ENCODE data around the gene UGT1A1.

UGT1A1 gene

DNA sequence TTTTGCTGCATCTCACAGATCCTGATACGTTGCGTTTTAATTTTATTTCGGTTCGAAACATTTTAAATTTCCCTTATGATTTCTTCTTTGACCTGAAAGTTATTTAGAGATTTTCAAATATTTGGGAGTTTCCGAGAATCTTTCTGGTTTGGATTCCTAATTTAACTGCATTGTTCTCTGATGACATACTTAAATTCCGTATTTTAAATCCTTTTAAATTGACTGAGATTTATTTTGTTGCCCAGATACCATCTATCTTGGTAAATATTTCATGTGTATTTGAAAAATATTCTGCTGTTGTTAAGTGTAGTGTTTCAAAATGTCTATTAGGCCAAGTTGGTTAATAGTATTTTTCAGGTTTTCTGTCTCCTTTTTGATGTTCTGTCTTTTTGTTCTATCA lies 55.8 kb downstream of the UGT1A1 start:
- Histone ChIP-seq H3K9me3 (ENCODE audit: control insufficient read depth in 1 of 2, low read length in 2 of 2) (no peaks in the 10 kb centered on the region), H3K4me1 (ENCODE audit: control insufficient read depth in 1 of 2, insufficient read depth in 2 of 2, low read length in 2 of 2) (peaks cover 0 to 5% of the 10 kb centered on the region in 2 donors), H3K36me3 (ENCODE audit: control insufficient read depth in 1 of 2, insufficient read depth in 2 of 2, low read length in 2 of 2) (no peaks in the 10 kb centered on the region), H3K9ac (ENCODE audit: low read depth in 1 of 2, low read length in 2 of 2) (no peak overlapping the region), H3K27me3 (ENCODE audit: control insufficient read depth in 1 of 2, insufficient read depth in 2 of 2, low read length in 2 of 2) (peaks cover 2 to 3% of the 10 kb centered on the region in 2 donors), H3K4me3 (ENCODE audit: low read depth in 1 of 2, low read length in 2 of 2) (no peak overlapping the region), H3K27ac (ENCODE audit: low read depth, low read length) (no peak overlapping the region)

DNA sequence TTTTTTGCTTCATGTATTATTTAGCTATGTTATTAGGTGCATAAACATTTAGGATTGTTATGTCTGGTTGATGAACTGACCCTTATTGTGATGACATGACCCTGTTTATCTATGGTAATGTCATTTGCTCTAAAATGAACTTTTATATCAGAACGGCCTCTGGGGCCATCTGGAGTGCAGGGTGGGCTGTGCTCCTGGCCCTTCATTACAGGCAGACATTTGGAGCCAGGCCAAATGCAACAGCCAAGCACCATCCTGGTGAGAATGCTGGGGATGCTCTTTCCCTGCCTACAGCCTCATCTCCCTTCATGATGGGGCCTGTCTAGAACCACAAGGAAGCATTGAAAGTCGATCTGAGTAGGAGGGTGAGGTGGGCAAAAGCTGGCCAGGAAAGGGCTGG lies 56.3 kb downstream of the UGT1A1 start:
- Histone ChIP-seq H3K27ac (ENCODE audit: low read depth, low read length) (no peak overlapping the region), H3K27me3 (ENCODE audit: control insufficient read depth in 1 of 2, insufficient read depth in 2 of 2, low read length in 2 of 2) (peaks cover 2 to 3% of the 10 kb centered on the region in 2 donors), H3K36me3 (ENCODE audit: control insufficient read depth in 1 of 2, insufficient read depth in 2 of 2, low read length in 2 of 2) (no peaks in the 10 kb centered on the region), H3K4me1 (ENCODE audit: control insufficient read depth in 1 of 2, insufficient read depth in 2 of 2, low read length in 2 of 2) (peaks cover 0 to 7% of the 10 kb centered on the region in 2 donors), H3K4me3 (ENCODE audit: low read depth in 1 of 2, low read length in 2 of 2) (no peak overlapping the region), H3K9ac (ENCODE audit: low read depth in 1 of 2, low read length in 2 of 2) (no peak overlapping the region), H3K9me3 (ENCODE audit: control insufficient read depth in 1 of 2, low read length in 2 of 2) (no peaks in the 10 kb centered on the region)

DNA sequence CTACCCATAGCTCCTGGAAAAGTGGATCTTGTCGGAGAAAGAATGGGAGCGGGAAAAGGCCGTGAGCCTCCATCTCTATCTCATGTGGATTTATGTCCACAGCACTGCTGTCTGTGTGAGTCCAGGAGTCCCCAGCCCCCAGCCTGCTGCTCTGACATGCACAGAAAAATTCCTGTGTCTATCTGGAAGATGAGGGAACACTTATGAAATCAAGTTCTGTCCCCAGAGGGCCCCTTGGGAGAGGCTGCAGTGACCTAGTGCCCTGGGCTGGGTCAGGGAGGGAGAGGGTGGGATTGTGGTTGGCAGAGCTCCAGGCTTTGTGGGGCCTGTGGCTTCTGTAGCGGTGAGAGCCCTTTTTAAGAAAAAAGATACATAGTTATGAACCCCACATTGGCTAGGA lies 56.7 kb downstream of the UGT1A1 start:
- Histone ChIP-seq H3K27me3 (ENCODE audit: control insufficient read depth in 1 of 2, insufficient read depth in 2 of 2, low read length in 2 of 2) (peaks cover 2 to 3% of the 10 kb centered on the region in 2 donors), H3K9me3 (ENCODE audit: control insufficient read depth in 1 of 2, low read length in 2 of 2) (no peaks in the 10 kb centered on the region), H3K4me1 (ENCODE audit: control insufficient read depth in 1 of 2, insufficient read depth in 2 of 2, low read length in 2 of 2) (peaks cover 4 to 11% of the 10 kb centered on the region in 2 donors), H3K9ac (ENCODE audit: low read depth in 1 of 2, low read length in 2 of 2) (no peak overlapping the region), H3K27ac (ENCODE audit: low read depth, low read length) (no peak overlapping the region), H3K36me3 (ENCODE audit: control insufficient read depth in 1 of 2, insufficient read depth in 2 of 2, low read length in 2 of 2) (no peaks in the 10 kb centered on the region), H3K4me3 (ENCODE audit: low read depth in 1 of 2, low read length in 2 of 2) (no peak overlapping the region)

DNA sequence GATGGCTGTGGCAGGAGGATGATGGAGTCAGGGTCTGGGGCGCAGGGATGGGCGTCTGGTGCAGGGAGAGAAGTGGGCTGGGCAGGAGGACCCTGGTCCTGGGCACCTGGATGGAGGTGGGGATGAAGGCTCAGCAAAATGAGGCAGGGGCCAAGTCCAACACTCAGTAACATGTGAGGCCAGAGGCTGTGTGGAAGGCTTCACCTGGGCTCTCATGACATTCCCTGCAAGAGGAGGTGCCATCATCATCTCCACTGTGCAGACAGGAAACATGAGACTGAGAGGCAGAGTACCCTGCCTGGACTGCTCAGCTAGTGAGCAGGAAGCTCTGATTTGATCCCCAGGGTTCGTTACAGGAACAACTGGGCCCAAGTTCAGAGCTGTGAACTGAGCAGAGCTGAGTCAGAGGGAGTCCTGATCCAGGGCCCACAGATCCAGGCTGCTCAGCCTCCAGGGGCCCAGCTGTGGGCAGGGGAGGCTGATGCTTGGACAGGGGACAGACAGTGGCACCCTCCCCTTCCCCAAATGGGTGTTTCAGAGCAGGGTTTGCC lies 57.4 kb downstream of the UGT1A1 start:
- Histone ChIP-seq H3K27me3 (ENCODE audit: control insufficient read depth in 1 of 2, insufficient read depth in 2 of 2, low read length in 2 of 2) (peaks cover 2 to 3% of the 10 kb centered on the region in 2 donors), H3K4me3 (ENCODE audit: low read depth in 1 of 2, low read length in 2 of 2) (no peak overlapping the region), H3K9ac (ENCODE audit: low read depth in 1 of 2, low read length in 2 of 2) (no peak overlapping the region), H3K27ac (ENCODE audit: low read depth, low read length) (no peak overlapping the region), H3K9me3 (ENCODE audit: control insufficient read depth in 1 of 2, low read length in 2 of 2) (no peaks in the 10 kb centered on the region), H3K36me3 (ENCODE audit: control insufficient read depth in 1 of 2, insufficient read depth in 2 of 2, low read length in 2 of 2) (no peaks in the 10 kb centered on the region), H3K4me1 (ENCODE audit: control insufficient read depth in 1 of 2, insufficient read depth in 2 of 2, low read length in 2 of 2) (peaks cover 9 to 18% of the 10 kb centered on the region in 2 donors)

DNA sequence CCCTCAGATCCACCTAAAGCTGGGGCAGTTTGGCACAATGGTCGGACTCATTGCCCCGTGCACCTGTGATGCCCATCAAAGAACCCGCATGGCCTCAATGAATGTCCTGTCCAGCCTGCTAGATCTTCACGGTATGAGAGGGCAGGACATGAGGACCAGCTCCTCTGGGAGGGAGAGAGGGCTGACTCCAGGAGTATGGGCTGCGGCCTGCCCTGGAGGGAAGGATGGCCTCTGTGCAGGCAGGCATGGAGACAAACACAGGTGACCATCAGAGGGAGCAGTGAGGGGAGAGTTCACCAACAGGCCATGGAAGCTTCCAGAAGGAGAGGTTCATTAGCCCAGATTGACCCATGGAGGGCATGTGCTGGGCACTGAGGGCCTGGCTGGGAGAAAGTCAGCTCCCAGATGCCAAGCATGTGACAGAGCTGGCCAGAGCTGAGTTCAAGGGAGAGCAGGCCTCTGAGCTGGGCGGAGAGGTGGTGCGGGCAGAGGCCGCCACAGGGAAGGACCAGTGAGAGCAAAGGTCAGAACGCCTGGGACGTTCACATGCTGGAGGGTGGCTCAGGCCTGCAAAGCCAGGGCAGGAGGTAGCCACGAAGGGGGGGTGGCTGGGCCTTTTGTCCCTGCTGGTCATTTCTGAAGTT lies 58.0 kb downstream of the UGT1A1 start:
- H3K36me3 ChIP-seq (ENCODE audit: control insufficient read depth in 1 of 2, insufficient read depth in 2 of 2, low read length in 2 of 2): no peaks in the 10 kb centered on the region
- H3K27ac ChIP-seq (ENCODE audit: low read depth, low read length): no peak overlapping the region
- peaks cover 9 to 24% of the 10 kb centered on the region in 2 donors for H3K4me1 ChIP-seq (ENCODE audit: control insufficient read depth in 1 of 2, insufficient read depth in 2 of 2, low read length in 2 of 2)
- H3K9me3 ChIP-seq (ENCODE audit: control insufficient read depth in 1 of 2, low read length in 2 of 2): no peaks in the 10 kb centered on the region
- no peak overlapping the region for H3K9ac ChIP-seq (ENCODE audit: low read depth in 1 of 2, low read length in 2 of 2)
- H3K27me3 ChIP-seq (ENCODE audit: control insufficient read depth in 1 of 2, insufficient read depth in 2 of 2, low read length in 2 of 2): peaks cover 2 to 3% of the 10 kb centered on the region in 2 donors
- H3K4me3 ChIP-seq (ENCODE audit: low read depth in 1 of 2, low read length in 2 of 2): no peak overlapping the region

DNA sequence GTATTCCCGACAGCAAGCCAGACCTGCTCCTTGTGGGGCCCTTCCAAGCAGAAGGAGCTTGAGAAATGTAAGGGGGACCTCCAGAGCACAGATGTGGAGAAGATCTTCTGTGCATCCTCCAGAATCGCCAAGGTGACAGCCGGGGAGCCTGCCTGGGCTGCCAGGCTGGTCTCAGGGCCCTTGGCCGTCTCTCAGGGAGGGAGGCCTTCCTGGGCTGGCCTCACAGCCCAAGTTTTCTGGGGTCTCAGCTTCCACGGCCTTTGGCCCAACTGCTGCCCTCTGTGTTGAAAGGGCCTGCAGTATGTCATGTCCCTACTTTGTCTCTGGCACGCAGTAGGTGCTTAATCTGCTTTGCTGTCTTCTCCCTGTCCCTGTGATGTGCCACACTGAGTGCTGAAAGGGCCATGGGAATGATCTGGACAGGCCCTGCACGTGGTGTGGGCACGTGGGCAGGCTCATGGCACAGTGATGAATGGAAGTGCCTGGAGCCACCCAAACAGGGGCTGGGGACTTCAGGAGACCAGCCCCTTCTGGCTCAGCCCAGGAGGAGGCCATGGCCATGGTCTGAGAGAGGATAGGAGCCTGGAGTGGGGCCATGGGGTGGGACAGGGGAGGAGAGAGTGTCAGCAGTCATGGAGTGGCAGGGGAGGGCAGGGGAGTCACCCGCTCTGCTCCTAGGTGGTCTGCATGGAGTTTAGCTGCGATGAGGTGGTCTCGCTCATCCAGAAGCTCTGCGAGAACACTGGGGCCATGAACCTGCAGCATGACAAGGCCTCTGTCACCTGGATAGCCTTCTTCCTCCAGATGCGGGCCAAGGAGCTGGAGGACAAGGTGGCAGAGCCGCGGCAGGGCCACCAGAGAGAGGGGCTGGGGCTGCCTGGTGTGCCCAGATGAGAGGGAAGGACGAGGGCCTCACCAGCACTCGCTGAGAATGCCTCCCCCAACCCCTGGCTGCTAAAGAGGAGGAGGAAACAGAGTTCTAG lies 58.9 kb downstream of the UGT1A1 start:
- H3K27me3 ChIP-seq (ENCODE audit: control insufficient read depth in 1 of 2, insufficient read depth in 2 of 2, low read length in 2 of 2): peaks cover 0 to 3% of the 10 kb centered on the region in 2 donors
- no peak overlapping the region for H3K27ac ChIP-seq (ENCODE audit: low read depth, low read length)
- no peak overlapping the region for H3K4me3 ChIP-seq (ENCODE audit: low read depth in 1 of 2, low read length in 2 of 2)
- H3K9ac ChIP-seq (ENCODE audit: low read depth in 1 of 2, low read length in 2 of 2): no peak overlapping the region
- no peaks in the 10 kb centered on the region for H3K9me3 ChIP-seq (ENCODE audit: control insufficient read depth in 1 of 2, low read length in 2 of 2)
- H3K36me3 ChIP-seq (ENCODE audit: control insufficient read depth in 1 of 2, insufficient read depth in 2 of 2, low read length in 2 of 2): no peaks in the 10 kb centered on the region
- H3K4me1 ChIP-seq (ENCODE audit: control insufficient read depth in 1 of 2, insufficient read depth in 2 of 2, low read length in 2 of 2): peaks cover 9 to 29% of the 10 kb centered on the region in 2 donors

DNA sequence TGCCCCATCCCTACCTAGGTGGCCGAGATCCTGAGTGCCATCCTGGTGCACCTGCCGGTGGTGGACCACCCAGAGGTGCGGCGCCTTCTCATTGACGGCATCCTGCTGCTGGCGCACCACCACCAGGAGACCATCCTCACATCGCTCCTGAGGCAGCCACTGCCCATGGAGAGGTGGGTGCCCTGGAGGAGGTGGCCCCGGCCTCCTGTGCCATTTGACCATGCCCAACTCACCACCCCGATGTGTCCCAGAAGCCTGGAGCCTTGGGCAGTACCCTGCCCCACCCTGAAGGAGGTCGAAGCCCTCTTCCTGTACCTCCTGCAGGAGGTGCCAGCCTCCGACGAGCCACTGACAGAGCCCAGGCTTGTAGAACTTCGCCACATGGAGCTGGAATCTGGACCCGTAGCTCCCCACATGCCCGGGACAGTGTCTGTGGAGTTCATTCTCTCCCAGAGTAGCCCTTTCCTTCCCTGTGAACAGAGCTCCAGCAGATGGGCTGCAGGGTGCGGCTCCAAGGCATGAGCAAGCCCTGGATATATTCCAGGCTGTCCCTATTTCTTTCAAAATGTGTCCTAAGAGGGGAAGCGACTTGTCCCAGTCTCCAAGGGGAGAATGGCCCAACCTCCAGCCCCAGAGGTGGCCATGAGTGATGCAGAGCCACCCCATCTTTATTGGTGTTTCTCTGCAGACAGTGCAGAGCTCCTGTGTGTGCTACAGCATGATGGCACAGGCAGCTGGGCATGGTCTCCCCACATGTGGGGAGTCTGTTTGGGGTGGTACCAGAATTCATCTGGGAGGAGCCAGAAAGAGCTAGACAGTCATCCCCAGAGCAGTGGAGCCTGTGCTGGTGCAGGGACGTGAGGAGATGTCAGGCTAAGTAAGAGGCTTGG lies 60.1 kb downstream of the UGT1A1 start:
- Histone ChIP-seq H3K4me3 (ENCODE audit: low read depth in 1 of 2, low read length in 2 of 2) (no peak overlapping the region), H3K27me3 (ENCODE audit: control insufficient read depth in 1 of 2, insufficient read depth in 2 of 2, low read length in 2 of 2) (peaks cover 0 to 3% of the 10 kb centered on the region in 2 donors), H3K27ac (ENCODE audit: low read depth, low read length) (no peak overlapping the region), H3K36me3 (ENCODE audit: control insufficient read depth in 1 of 2, insufficient read depth in 2 of 2, low read length in 2 of 2) (no peaks in the 10 kb centered on the region), H3K9ac (ENCODE audit: low read depth in 1 of 2, low read length in 2 of 2) (no peak overlapping the region), H3K9me3 (ENCODE audit: control insufficient read depth in 1 of 2, low read length in 2 of 2) (no peaks in the 10 kb centered on the region), H3K4me1 (ENCODE audit: control insufficient read depth in 1 of 2, insufficient read depth in 2 of 2, low read length in 2 of 2) (peaks cover 9 to 29% of the 10 kb centered on the region in 2 donors)

DNA sequence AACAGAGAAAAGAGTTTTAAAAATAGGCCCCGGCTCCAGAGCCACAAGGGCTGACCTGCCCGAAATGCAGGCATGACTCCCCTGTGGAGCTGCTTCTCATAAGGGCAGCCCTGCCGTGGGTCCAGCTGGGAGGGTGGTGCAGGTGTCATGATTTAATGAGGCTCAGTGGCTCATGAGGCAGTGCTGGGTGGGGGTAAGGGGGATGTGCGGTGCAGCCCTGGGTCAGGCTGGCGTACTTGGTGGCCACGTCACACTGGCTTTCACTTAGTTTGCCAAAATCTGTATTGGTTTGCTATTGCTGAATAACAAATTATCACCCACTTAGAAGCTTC lies 60.7 kb downstream of the UGT1A1 start:
- Histone ChIP-seq H3K9me3 (ENCODE audit: control insufficient read depth in 1 of 2, low read length in 2 of 2) (no peaks in the 10 kb centered on the region), H3K4me1 (ENCODE audit: control insufficient read depth in 1 of 2, insufficient read depth in 2 of 2, low read length in 2 of 2) (peaks cover 9 to 29% of the 10 kb centered on the region in 2 donors), H3K9ac (ENCODE audit: low read depth in 1 of 2, low read length in 2 of 2) (no peak overlapping the region), H3K4me3 (ENCODE audit: low read depth in 1 of 2, low read length in 2 of 2) (no peak overlapping the region), H3K27ac (ENCODE audit: low read depth, low read length) (no peak overlapping the region), H3K36me3 (ENCODE audit: control insufficient read depth in 1 of 2, insufficient read depth in 2 of 2, low read length in 2 of 2) (no peaks in the 10 kb centered on the region), H3K27me3 (ENCODE audit: control insufficient read depth in 1 of 2, insufficient read depth in 2 of 2, low read length in 2 of 2) (peaks cover 0 to 3% of the 10 kb centered on the region in 2 donors)

DNA sequence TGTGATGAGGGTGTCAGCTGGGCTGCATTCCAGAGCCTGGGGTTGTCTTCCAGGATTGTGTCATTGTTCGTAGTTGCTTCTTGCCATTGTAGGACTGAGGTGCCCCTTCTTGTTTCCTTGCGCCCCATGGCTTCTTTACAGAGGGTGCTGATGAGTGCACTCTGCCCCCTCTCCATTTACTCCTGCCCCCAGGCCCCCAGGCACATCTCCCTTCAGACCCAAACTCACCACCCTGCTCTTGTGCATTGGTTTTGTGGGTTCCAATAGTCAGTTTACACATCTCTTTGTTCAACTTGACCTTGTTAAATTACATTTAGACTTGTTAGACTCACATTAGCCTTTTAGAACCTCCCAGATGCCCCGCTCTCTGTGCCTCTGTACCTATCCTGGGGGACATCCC lies 61.1 kb downstream of the UGT1A1 start:
- Histone ChIP-seq H3K36me3 (ENCODE audit: control insufficient read depth in 1 of 2, insufficient read depth in 2 of 2, low read length in 2 of 2) (no peaks in the 10 kb centered on the region), H3K9ac (ENCODE audit: low read depth in 1 of 2, low read length in 2 of 2) (no peak overlapping the region), H3K4me3 (ENCODE audit: low read depth in 1 of 2, low read length in 2 of 2) (no peak overlapping the region), H3K4me1 (ENCODE audit: control insufficient read depth in 1 of 2, insufficient read depth in 2 of 2, low read length in 2 of 2) (peaks cover 9 to 29% of the 10 kb centered on the region in 2 donors), H3K27ac (ENCODE audit: low read depth, low read length) (no peak overlapping the region), H3K9me3 (ENCODE audit: control insufficient read depth in 1 of 2, low read length in 2 of 2) (no peaks in the 10 kb centered on the region), H3K27me3 (ENCODE audit: control insufficient read depth in 1 of 2, insufficient read depth in 2 of 2, low read length in 2 of 2) (peaks cover 0 to 3% of the 10 kb centered on the region in 2 donors)
